Superior temporal gyrus (tissue), 1 donor: ENCODE results near the gene PLEKHA6.

ENCODE experiments used
- DNase-seq: peaks from one replicate; pipeline ENCODE4 v3.0.0-alpha.2; 2016; ENCODE audit errors: extremely low spot score

The PLEKHA6 gene

GRCh38 chr1:204190212-204191211 is 169.2 kb downstream of the PLEKHA6 start:
- DNase-seq, result no peak

- DNase-seq, result peak; percentile 47
These were observed 170.6 kb downstream of the PLEKHA6 start for GRCh38 chr1:204188959-204189639.

GRCh38 chr1:204186597-204186996 is 173.1 kb downstream of the PLEKHA6 start:
- DNase-seq, result no peak

- no peak for DNase-seq
These were observed 178.6 kb downstream of the PLEKHA6 start for GRCh38 chr1:204181116-204181515.

GRCh38 chr1:204180133-204180532 is 179.6 kb downstream of the PLEKHA6 start:
- DNase-seq, result no peak

GRCh38 chr1:204178487-204179281 is 181.0 kb downstream of the PLEKHA6 start:
- no peak for DNase-seq

GRCh38 chr1:204177133-204177532 is 182.6 kb downstream of the PLEKHA6 start:
- DNase-seq, result no peak

- DNase-seq, result no peak
These were observed 183.7 kb downstream of the PLEKHA6 start for GRCh38 chr1:204176049-204176448.

GRCh38 chr1:204174958-204175357 is 184.8 kb downstream of the PLEKHA6 start:
- no peak for DNase-seq

- DNase-seq, result no peak
These were observed 187.2 kb downstream of the PLEKHA6 start for GRCh38 chr1:204172404-204173029.

GRCh38 chr1:204171751-204172178 is 188.0 kb downstream of the PLEKHA6 start:
- no peak for DNase-seq

GRCh38 chr1:204170494-204171155 is 189.1 kb downstream of the PLEKHA6 start:
- DNase-seq, result no peak

GRCh38 chr1:204169858-204170257 is 189.9 kb downstream of the PLEKHA6 start:
- DNase-seq, result no peak
